Loucy (cell line): ENCODE measurements around the gene CISD1.

Experiments used
- H2AFZ ChIP-seq: fragments of 200-600 bp; sonication (generic); 2 replicates; pipeline ENCODE4 v1.6.0; 2016; ENCODE audit warnings: antibody characterized with exemption, mild to moderate bottlenecking, low read length, moderate library complexity
- H3F3A ChIP-seq: fragments of 200-600 bp; 2 replicates; pipeline ENCODE4 v1.6.0; 2016; ENCODE audit warnings: antibody characterized with exemption, low read depth, mild to moderate bottlenecking
- H3K27me3 ChIP-seq: fragments of 200-600 bp; sonication (generic); 2 replicates; pipeline ENCODE4 v1.6.1; 2014; ENCODE audit warnings: low read length, mild to moderate bottlenecking; ENCODE audit not compliant: insufficient read depth, poor library complexity, severe bottlenecking
- H3K36me3 ChIP-seq: fragments of 200-600 bp; sonication (generic); 2 replicates; pipeline ENCODE4 v1.6.1; 2016; ENCODE audit warnings: low read length; ENCODE audit not compliant: insufficient read depth
- H3K4me1 ChIP-seq: fragments of 200-600 bp; sonication (generic); 2 replicates; pipeline ENCODE4 v1.5.1; 2014; ENCODE audit warnings: low read length, mild to moderate bottlenecking; ENCODE audit not compliant: insufficient read depth, poor library complexity, severe bottlenecking
- H3K4me2 ChIP-seq: fragments of 200-600 bp; sonication (generic); 2 replicates; pipeline ENCODE4 v1.6.0; 2014; ENCODE audit warnings: antibody characterized with exemption, low read length, low read depth, mild to moderate bottlenecking; ENCODE audit not compliant: poor library complexity, severe bottlenecking
- H3K4me3 ChIP-seq: fragments of 200-600 bp; sonication (generic); 2 replicates; pipeline ENCODE4 v1.5.1; 2014; ENCODE audit warnings: low read length, mild to moderate bottlenecking, mixed read lengths; ENCODE audit not compliant: poor library complexity, severe bottlenecking
- H3K79me2 ChIP-seq: fragments of 200-600 bp; sonication (generic); 2 replicates; pipeline ENCODE4 v1.6.1; 2014; ENCODE audit warnings: low read length; ENCODE audit not compliant: insufficient read depth
- H3K9ac ChIP-seq: fragments of 200-600 bp; sonication (generic); 2 replicates; pipeline ENCODE4 v1.6.0; 2014; ENCODE audit warnings: mild to moderate bottlenecking, low read depth, low read length, moderate library complexity; ENCODE audit not compliant: poor library complexity, severe bottlenecking
- H3K9me2 ChIP-seq: fragments of 200-600 bp; sonication (generic); replicated peaks from 2 replicates; pipeline ENCODE4 v1.6.1; 2016; ENCODE audit warnings: low read depth, low read length, mixed read lengths
- H3K9me3 ChIP-seq: fragments of 200-600 bp; sonication (generic); 2 replicates; pipeline ENCODE4 v1.6.1; 2014; ENCODE audit warnings: mild to moderate bottlenecking, antibody characterized with exemption, low read length, low read depth; ENCODE audit not compliant: insufficient read depth
- H4K20me1 ChIP-seq: fragments of 200-600 bp; sonication (generic); 2 replicates; pipeline ENCODE4 v1.6.0; 2014; ENCODE audit warnings: antibody characterized with exemption, low read length, mild to moderate bottlenecking; ENCODE audit not compliant: insufficient read depth, poor library complexity, severe bottlenecking
- EZH2phosphoT487 ChIP-seq: fragments of 200-600 bp; IDR thresholded peaks from 2 replicates; pipeline ENCODE4 v1.6.1; 2018; ENCODE audit warnings: antibody characterized with exemption, mild to moderate bottlenecking, moderate library complexity, borderline replicate concordance
- TF ChIP-seq, protein P1 (sequence below): fragments of 200-600 bp; sonication (generic); conservative IDR thresholded peaks from 2 replicates; pipeline ENCODE4 v1.5.1; 2014; ENCODE audit warnings: mild to moderate bottlenecking, antibody characterized with exemption, low read length

The CISD1 gene

GRCh38 chr10:58278962-58279307 lies 10.0 kb downstream of the CISD1 start:
- no peaks in the 10 kb centered on the region for H3K79me2 ChIP-seq
- H3K9me2 ChIP-seq = no peaks in the 10 kb centered on the region
- TF ChIP-seq EZH2phosphoT487 = no peak
- TF ChIP-seq, protein P1, sequence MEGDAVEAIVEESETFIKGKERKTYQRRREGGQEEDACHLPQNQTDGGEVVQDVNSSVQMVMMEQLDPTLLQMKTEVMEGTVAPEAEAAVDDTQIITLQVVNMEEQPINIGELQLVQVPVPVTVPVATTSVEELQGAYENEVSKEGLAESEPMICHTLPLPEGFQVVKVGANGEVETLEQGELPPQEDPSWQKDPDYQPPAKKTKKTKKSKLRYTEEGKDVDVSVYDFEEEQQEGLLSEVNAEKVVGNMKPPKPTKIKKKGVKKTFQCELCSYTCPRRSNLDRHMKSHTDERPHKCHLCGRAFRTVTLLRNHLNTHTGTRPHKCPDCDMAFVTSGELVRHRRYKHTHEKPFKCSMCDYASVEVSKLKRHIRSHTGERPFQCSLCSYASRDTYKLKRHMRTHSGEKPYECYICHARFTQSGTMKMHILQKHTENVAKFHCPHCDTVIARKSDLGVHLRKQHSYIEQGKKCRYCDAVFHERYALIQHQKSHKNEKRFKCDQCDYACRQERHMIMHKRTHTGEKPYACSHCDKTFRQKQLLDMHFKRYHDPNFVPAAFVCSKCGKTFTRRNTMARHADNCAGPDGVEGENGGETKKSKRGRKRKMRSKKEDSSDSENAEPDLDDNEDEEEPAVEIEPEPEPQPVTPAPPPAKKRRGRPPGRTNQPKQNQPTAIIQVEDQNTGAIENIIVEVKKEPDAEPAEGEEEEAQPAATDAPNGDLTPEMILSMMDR = no peak
- H3K4me1 ChIP-seq = peaks cover 7% of the 10 kb centered on the region
- no peaks in the 10 kb centered on the region for H3K9me3 ChIP-seq
- H2AFZ ChIP-seq = no peak overlapping the region
- no peak overlapping the region for H3K9ac ChIP-seq
- H4K20me1 ChIP-seq = no peaks in the 10 kb centered on the region
- no peaks in the 10 kb centered on the region for H3F3A ChIP-seq
- no peak overlapping the region for H3K4me3 ChIP-seq
- H3K36me3 ChIP-seq = 0 out of 2 replicates have a peak, but pooled peaks cover 7% of the 10 kb centered on the region
- no peak overlapping the region for H3K4me2 ChIP-seq
- H3K27me3 ChIP-seq = no peaks in the 10 kb centered on the region

GRCh38 chr10:58280477-58280876 lies 11.5 kb downstream of the CISD1 start:
- H3K4me1 ChIP-seq = peaks cover 7% of the 10 kb centered on the region
- no peaks in the 10 kb centered on the region for H4K20me1 ChIP-seq
- no peak overlapping the region for H3K4me2 ChIP-seq
- no peak overlapping the region for H2AFZ ChIP-seq
- TF ChIP-seq, protein P1 = no peak
- no peak for TF ChIP-seq EZH2phosphoT487
- H3K27me3 ChIP-seq = no peaks in the 10 kb centered on the region
- H3K9me2 ChIP-seq = no peaks in the 10 kb centered on the region
- 0 out of 2 replicates have a peak, but pooled peaks cover 7% of the 10 kb centered on the region for H3K36me3 ChIP-seq
- no peak overlapping the region for H3K9ac ChIP-seq
- H3F3A ChIP-seq = no peaks in the 10 kb centered on the region
- no peak overlapping the region for H3K4me3 ChIP-seq
- H3K79me2 ChIP-seq = no peaks in the 10 kb centered on the region
- H3K9me3 ChIP-seq = no peaks in the 10 kb centered on the region

DNA sequence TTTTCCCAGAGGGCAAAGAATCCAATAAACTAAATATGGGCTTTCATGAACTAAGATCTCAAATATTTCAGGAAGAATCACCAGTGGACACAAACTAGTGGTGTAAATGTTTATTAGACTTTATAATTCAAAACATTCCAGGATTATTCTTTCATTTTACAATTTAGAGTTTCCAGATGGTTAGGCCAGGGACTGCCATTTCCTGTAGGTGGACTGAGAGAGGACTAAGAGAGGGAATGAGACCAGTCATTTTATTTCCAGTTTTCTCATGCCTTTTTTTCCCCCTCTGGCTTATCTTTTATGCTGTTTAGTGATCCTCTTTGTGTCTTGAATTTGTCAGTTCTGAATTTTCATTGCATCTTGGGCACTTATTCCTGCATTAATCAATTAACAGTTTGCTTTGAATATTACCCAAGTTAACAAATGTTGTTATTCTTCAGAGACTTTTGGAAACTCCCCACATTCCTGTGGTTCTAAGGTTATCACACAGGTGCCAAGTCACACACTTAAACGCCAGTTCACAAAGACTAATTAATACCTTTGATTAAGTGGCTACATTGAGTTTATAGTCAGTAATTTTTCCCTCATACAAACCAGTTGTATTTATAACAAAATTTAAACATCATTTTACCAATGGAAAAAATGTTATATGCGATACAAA lies 12.3 kb downstream of the CISD1 start:
- Histone ChIP-seq H3K4me2 (no peak overlapping the region), H4K20me1 (no peaks in the 10 kb centered on the region), H3K36me3 (0 out of 2 replicates have a peak, but pooled peaks cover 7% of the 10 kb centered on the region), H3K9me2 (no peaks in the 10 kb centered on the region), H3K9ac (no peak overlapping the region), H3K79me2 (no peaks in the 10 kb centered on the region), H3K9me3 (no peaks in the 10 kb centered on the region), H3F3A (no peaks in the 10 kb centered on the region), H3K27me3 (no peaks in the 10 kb centered on the region), H2AFZ (no peak overlapping the region), H3K4me3 (no peak overlapping the region), H3K4me1 (peaks cover 7% of the 10 kb centered on the region)
- TF ChIP-seq EZH2phosphoT487 = no peak
- TF ChIP-seq, protein P1 = no peak
